ENCODE measurements around the gene C9orf78.

C9orf78 gene, protein sequence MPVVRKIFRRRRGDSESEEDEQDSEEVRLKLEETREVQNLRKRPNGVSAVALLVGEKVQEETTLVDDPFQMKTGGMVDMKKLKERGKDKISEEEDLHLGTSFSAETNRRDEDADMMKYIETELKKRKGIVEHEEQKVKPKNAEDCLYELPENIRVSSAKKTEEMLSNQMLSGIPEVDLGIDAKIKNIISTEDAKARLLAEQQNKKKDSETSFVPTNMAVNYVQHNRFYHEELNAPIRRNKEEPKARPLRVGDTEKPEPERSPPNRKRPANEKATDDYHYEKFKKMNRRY

GRCh38 chr9:129835128-129835859 lies at the start of gene C9orf78, which contains the start of gene USP20:
Gene C9orf78, minus strand, starts transcription at chr9:129835275. Its CDS starts 54 bp downstream, at chr9:129835221.
Gene USP20, plus strand, starts transcription at chr9:129835458. Its CDS starts 17,098 bp downstream, at chr9:129852556.
- DNase-seq = peak; percentile 98

GRCh38 chr9:129884220-129885017 lies 49.3 kb upstream of the C9orf78 start:
- peak; percentile 93 for DNase-seq

DNA sequence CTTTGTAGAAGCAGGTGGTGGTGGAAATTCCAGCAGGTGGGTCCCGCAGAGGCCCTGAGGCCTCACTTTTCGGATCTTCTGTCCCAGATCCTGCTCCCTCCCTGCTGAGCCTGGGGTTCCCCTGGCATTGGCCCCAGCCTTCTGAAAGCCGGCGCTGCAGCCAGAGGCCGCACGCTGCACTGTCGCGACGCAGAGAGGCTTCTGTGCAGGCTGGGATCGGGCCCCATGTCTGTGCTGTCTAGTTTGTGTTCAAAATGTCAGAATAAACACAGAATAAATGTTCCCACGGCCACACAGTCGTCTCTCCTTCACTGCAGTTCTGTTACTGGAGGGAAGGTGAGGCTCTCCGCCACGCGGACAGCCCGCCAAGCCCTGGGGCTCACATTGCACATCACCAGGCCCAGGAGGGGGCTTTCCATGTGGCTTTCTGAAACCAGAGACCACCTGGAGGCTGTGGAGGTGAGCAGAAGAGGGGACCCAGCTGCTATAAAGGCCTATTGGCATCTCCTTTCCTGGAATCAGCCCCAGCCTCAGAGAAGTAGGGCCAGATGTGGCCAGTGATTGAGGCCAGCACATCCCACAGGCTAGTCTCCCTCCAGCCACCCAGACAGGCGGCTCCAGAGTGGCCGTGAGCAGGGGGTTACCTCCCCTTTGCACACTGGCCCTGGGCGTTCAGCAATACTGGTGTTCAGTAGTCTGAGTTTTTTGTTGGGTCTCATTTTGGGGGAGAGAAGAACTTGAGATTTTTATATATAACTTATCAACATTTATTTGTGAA lies 46.7 kb upstream of the C9orf78 start:
- no peak for DNase-seq

- DNase-seq = no peak
These were observed 45.8 kb upstream of the C9orf78 start for GRCh38 chr9:129880654-129881546.

GRCh38 chr9:129879991-129880653 lies 45.0 kb upstream of the C9orf78 start:
- no peak for DNase-seq

DNA sequence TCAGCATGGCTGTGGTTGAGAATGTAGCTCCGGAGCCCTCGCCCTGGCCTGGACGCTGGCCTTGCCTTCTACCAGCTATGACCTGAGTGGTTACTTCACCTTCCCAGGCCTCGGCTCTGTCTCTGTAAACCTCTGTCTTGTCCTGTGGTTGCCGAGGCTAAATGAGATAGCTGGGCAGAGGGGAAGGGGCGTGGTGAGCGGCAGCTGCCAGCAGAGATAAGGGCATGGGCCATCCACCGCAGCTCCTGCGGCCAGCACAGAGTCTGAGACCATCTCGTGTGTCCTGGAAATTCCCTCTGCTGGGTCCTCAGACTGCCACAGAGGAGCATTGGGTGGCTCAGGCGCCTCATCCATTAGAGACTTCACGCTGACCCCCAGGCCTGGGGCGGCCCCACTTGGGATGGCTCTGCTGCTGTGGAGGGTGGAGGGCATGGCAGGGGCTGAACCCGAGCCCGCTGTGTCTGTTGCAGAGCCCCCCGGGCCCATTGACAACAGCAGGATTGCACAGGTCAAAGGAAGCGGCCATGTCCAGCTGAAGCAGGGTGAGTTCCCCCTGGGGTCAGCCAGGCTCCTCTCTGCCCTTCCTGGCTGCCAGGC lies 44.1 kb upstream of the C9orf78 start:
- DNase-seq = no peak

- no peak for DNase-seq
These were observed 43.2 kb upstream of the C9orf78 start for GRCh38 chr9:129878291-129878690.

- DNase-seq = no peak
These were observed 41.7 kb upstream of the C9orf78 start for GRCh38 chr9:129876815-129877214.

DNA sequence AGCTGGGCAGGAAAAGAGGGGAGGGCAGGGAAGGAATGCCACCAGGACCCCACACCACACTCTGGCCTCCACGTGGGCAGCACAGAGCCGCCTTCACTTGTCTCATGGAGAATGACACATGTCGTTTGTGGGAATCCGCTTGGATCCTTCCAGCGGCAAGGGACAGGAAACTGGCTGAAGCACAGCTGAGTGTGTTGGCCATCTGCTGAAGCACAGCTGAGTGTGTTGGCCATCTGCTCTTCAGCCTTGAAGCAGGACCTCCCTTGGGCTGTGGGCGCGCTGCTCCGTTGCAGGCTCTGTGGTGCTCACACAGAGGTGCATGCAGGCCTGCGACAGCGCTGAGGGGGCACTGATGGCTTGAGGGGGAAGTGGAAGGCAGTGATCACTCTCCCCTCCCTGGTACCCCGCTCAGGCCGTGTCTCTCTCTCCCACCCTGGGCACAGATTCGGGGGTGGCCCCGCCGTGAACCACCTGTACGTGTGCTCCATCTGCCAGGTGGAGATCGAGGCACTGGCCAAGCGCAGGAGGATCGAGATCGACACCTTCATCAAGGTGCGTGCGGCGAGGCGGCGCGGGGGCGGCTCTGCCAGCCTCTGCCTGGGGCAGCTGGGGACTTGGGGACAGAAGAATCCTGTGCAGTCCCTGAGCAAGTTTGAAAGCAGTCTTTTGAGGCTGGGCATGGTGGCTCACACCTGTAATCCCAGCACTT lies 40.8 kb upstream of the C9orf78 start:
- DNase-seq = no peak

GRCh38 chr9:129875181-129875611 lies 40.1 kb upstream of the C9orf78 start:
- no peak for DNase-seq

GRCh38 chr9:129874261-129875101 lies 39.4 kb upstream of the C9orf78 start:
- no peak for DNase-seq

GRCh38 chr9:129873563-129874190 lies 38.6 kb upstream of the C9orf78 start:
- no peak for DNase-seq

DNA sequence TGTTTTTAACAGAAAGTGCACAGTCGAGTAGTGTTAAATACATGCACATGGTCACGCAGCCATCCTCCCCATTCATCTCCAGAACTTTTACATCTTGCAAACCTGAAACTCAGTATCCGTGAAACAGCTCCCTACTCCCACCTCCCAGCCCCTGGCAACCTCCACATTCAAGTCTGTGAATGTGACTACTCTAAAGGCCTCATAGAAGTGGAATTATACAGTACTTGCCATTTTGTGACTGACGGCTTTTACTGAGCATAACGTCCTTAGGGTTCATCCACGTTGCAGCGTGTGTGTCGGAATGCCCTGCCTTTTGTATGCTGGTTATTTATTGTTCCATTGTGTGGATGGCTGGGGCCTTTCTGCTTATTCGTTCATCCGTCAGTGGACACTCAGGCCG lies 36.0 kb upstream of the C9orf78 start:
- no peak for DNase-seq

GRCh38 chr9:129869585-129870501 lies 34.8 kb upstream of the C9orf78 start:
- DNase-seq = no peak

DNA sequence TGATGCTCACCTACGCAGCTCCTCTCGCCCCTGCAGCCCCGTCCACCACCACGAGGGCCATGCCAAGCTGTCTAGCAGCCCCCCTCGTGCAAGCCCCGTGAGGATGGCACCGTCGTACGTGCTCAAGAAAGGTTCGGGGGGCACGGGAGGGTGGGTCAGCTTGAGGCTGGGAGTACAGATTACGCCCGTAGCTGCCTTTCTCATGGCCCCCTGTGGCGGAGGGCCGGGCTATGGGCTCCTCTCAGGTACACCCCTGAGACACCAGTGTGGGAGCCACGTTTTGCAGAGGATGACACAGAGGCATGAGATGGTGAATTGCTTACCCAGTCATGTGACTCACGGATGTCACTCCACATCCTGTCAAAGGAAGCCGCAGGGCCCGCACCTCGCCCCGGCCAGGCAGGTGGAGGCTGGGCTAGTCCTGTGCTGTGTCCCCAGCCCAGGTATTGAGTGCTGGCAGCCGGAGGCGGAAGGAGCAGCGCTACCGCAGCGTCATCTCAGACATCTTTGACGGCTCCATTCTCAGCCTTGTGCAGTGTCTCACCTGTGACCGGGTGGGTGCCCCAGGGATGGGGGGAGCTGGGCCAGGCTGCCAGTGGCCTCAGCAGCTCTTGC lies 33.9 kb upstream of the C9orf78 start:
- DNase-seq = no peak

DNA sequence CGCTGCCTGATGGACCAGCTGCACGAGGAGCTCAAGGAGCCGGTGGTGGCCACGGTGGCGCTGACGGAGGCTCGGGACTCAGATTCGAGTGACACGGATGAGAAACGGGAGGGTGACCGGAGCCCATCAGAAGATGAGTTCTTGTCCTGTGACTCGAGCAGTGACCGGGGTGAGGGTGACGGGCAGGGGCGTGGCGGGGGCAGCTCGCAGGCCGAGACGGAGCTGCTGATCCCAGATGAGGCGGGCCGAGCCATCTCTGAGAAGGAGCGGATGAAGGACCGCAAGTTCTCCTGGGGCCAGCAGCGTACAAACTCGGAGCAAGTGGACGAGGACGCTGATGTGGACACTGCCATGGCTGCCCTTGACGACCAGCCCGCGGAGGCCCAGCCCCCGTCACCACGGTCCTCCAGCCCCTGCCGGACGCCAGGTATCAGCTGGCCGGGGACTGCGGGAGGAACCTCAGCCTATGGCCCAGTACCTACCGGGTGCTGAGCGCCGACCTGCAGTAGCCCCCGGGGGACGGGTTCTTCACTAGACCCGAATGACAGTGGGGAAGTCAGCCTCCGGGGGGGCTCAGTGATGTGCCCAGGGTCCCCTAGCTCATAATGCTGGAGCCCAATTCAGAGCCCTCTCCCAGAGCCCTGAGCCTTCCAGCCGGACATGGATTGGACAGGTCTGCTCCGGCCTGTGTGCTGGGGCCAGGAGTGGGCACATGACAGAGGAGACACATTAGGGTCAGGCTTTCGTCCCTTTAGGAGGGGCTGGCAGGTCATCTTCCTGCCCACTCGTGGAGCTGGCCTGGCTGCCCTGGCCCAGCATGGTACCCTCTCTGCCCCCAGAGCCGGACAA lies 33.2 kb upstream of the C9orf78 start:
- DNase-seq = no peak

Data from NCI-H774 (cell line).